Fibroblast of the conjunctiva (primary cell): ENCODE measurements around the gene EGFR.
"Not testable (repeated sequence)": the region's sequence is repeated elsewhere in the genome, so short reads cannot be mapped to it uniquely, and the experiment has no call there.

Source experiments
- DNase-seq: peaks from one replicate; pipeline ENCODE4 v3.0.0-alpha.2; 2010; ENCODE audit warnings: low read depth

Gene EGFR

DNA sequence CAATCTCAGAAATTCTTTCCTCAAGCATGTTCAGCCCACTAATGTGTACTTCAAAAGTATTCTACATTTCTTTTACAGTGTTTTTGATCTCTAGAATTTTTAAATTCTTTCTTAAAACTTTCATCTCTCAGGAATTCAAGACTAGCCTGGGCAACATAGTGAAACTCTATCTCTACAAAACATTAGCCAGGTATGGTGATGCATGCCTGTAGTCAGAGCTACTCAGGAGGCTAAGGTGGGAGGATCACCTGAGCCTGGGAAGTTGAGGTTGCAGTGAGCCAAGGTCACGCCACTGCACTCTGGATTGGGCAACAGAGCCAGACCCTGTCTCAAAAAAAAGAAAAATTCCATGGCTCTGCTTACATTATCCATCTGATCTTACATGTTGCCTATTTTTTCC lies 5.0 kb upstream of the EGFR start:
- DNase-seq, result no peak

DNA sequence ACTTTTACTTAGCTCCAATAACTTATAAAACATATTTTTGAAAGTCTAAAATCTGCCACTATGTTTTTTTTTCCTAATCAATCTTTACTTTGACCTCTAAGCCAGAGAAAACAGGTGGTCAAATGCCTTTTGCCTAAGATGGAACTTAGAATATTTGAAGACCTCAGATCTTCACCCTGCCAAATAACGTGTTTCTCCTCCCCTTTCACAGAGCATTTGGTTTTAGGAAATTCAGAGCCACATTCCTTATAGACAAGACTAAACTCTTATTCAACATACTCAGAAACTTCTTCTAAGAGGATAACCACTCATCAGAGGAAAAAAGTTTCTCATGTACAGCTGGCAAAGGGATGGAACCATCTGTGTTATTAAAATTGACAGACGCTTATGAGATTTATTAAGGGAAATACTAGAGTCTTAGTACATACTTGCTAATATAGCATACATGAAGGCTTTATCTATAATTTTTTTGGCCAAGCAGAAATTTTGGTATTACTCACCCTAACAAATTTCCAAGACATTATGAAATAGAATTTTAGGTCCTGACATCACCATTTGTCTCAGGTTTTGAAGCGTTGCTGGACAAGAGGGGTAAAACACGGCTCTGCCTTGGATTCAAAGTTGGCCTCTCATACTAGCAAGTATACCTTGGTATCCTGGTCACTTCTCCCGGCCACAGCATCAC lies 2.6 kb upstream of the EGFR start:
- DNase-seq, result no peak

DNA sequence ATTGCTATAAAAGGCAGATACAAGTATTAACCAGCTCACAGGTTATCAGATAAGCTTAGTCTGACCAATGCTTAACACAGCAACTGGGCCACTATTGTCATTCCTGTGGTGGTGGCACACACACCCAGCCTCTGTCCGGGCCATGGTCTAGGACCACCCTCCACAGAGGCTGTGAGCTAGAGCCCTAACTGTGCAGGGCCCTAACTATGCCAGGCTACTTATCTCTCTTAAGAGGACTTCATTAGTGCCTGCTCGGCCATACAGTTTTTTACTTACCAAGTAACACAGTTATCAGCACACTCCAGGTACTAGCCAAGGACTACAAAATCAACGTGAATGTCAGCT lies 2.1 kb upstream of the EGFR start:
- DNase-seq, result no peak

DNA sequence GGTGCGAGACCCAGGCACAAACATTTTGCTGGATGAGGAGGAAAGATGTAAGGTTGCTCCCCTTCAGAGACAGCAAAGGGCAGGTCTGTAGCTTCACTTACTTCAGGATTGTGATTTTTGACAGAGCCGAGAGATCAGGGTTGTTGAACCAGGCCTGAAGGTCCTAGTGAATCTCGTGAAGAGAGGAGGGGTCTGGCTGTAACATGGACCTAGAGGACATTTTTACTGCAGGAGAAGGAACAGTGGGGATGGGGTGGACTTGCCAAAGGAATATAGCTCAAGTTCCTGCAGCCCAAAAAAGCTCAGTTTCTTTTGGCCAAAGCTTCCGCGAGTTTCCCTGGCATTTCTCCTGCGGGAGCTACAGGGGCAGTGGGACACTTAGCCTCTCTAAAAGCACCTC lies 976 bp upstream of the EGFR start:
- DNase-seq, result no peak

DNA sequence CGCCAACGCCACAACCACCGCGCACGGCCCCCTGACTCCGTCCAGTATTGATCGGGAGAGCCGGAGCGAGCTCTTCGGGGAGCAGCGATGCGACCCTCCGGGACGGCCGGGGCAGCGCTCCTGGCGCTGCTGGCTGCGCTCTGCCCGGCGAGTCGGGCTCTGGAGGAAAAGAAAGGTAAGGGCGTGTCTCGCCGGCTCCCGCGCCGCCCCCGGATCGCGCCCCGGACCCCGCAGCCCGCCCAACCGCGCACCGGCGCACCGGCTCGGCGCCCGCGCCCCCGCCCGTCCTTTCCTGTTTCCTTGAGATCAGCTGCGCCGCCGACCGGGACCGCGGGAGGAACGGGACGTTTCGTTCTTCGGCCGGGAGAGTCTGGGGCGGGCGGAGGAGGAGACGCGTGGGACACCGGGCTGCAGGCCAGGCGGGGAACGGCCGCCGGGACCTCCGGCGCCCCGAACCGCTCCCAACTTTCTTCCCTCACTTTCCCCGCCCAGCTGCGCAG lies 424 bp downstream of the EGFR start:
- no peak for DNase-seq

DNA sequence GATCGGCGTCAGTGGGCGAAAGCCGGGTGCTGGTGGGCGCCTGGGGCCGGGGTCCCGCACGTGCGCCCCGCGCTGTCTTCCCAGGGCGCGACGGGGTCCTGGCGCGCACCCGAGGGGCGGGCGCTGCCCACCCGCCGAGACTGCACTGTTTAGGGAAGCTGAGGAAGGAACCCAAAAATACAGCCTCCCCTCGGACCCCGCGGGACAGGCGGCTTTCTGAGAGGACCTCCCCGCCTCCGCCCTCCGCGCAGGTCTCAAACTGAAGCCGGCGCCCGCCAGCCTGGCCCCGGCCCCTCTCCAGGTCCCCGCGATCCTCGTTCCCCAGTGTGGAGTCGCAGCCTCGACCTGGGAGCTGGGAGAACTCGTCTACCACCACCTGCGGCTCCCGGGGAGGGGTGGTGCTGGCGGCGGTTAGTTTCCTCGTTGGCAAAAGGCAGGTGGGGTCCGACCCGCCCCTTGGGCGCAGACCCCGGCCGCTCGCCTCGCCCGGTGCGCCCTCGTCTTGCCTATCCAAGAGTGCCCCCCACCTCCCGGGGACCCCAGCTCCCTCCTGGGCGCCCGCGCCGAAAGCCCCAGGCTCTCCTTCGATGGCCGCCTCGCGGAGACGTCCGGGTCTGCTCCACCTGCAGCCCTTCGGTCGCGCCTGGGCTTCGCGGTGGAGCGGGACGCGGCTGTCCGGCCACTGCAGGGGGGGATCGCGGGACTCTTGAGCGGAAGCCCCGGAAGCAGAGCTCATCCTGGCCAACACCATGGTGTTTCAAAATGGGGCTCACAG lies 1.1 kb downstream of the EGFR start:
- DNase-seq, result no peak

DNA sequence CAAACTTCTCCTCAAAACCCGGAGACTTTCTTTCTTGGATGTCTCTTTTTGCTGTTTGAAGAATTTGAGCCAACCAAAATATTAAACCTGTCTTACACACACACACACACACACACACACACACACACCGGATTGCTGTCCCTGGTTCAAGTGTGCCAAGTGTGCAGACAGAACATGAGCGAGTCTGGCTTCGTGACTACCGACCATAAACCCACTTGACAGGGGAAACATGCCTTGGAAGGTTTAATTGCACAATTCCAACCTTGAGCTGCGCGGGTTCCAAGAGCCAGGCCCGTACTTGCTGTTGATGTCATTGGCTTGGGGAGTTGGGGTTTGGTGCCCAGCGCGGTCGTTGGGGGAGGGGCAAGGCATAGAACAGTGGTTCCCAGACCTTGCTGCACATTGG lies 1.7 kb downstream of the EGFR start:
- DNase-seq, result no peak

DNA sequence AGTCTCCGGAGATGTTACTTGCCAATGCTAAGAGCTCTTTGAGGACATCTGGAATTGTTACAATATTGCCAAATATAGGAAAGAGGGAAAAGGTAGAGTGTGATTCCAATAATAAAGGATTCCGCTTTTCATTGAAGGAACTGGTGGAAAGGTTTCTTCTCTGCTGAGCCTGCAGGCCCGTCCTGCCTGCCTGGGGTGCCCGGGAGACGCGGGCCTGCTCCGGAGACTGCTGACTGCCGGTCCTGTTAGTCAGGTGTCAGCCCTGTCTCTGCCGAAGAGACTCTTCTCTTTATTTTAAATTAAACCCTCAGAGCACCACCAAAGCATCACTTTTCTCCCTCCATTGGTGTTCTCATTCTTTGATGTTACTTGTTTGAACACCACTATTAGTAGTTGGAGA lies 2.2 kb downstream of the EGFR start:
- no peak for DNase-seq

DNA sequence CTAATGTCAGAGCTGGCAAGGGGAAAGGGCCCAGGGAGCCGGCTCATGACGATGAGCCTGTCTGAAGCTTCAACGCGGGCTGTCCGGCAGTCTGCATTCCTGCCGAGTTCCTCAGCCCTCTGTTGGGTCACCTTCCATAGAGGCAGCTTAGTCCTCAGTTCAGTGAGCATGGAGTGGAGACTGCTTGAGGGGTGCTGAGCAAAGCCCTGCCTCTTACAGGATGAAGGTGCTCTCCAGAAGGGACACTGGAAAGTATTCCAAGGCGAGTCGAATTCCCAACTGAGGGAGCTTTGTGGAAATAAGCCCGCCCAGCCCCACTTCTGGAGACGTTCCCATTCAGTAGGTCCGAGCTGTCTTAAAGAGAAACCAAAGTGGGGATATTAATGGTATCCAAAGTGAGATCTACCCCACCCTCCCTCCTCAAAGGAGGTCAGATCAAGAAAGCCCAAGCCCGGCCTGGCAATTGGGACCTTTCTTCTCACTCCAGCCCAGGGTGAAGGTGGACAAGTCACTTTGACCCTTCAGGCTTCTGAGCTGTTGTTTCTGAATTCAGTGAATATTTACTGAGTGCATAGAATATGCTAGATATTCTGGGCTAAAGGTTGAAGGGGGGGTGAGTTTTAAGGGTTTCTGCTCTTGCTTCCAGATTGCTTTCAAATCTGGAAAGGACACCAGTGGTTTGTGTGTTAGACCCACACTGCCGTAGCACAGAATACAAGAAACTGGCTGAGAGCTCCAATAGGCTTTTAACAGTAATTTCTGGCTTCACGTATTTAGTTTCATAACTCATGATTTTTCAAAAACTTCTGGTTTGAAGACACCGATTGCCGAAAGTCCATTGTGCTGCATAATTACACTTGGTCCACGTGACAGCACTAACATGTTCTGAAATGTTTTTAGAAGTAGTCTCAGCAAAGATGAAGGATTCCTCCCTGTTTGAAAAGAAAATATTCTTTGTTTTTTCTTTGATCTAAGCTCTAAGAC lies 3.5 kb downstream of the EGFR start:
- DNase-seq, result no peak

DNA sequence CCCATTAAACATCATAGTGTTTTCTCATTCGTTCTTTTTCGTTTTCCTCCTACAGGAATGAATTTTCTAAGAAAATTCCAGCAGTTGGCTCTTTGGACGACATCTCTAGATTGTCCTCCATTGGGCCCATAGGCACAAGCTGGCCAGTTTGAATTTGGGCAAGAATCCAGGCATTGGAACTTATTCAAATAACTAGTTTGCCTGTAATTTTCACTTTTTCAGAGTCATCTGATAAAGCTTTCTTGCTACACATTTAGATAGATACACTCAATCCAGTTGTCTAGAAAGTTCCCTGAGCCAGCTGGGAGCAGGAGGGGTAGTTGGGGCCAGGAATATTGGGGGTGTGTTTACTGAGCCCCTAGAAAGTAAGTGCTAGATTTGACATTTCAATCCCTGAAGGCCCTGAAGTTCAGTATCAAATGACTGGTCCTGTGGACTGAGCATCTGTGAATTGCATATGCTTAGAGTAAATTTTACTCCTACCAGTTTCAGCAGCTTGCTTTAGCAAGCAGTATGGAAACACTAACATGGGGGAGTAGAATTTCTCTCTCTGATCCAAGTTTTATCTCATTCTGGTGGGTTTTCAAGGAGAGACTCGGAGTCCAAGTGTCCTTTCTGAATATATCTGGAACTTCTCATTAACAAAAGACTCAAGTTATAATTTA lies 5.2 kb downstream of the EGFR start:
- no peak for DNase-seq

DNA sequence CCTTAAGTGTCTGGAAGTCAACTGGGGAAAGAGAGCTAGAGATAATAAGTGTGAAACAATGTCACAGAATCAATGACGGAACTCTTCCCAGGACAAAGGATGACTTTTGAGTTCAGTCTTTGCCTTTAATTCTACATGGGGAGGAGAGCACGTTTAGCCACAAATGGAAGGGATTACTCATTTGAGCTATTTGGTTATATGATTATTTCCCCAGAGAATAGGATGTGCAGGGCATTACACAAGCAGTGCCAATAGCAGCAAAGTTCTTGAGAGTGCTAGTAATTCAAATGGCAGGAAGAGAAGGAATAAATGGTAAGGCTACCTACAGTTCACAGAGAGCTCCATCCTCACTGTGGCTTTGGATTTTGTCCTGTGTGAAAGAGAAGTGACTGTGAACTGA lies 6.0 kb downstream of the EGFR start:
- peak; percentile 72 for DNase-seq

DNA sequence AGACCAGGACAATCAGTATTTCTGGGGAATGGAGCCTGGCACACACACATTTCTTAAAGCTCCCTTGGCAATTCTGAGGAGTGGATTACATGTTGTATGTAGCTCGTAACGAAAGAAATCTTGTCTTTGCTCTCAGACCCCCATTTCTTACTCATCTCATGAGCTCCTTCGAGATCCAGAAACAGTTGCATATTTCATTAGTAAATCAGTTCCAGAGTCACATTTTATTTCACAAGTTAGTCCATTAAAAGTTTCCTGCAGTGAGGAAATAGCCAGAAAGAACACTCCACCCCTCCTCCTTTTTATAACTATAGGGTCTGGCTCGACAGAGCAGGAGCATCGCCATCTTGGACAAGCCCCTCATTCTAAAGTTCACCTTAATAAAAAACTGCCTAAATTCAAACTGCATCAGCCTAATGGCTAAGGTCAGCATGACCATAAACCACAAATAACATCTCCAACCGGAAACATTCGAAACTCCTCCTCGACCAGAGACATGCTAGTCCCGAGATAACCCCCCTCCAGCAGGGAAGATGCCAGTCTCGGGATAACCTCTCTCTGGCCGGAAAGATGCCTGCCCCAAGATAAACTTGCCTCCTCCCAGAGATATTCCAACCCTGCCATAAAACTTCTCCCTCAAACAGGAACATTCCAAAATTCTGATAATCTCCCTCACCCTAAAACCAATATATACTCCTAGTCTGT lies 7.4 kb downstream of the EGFR start:
- DNase-seq, result no peak

DNA sequence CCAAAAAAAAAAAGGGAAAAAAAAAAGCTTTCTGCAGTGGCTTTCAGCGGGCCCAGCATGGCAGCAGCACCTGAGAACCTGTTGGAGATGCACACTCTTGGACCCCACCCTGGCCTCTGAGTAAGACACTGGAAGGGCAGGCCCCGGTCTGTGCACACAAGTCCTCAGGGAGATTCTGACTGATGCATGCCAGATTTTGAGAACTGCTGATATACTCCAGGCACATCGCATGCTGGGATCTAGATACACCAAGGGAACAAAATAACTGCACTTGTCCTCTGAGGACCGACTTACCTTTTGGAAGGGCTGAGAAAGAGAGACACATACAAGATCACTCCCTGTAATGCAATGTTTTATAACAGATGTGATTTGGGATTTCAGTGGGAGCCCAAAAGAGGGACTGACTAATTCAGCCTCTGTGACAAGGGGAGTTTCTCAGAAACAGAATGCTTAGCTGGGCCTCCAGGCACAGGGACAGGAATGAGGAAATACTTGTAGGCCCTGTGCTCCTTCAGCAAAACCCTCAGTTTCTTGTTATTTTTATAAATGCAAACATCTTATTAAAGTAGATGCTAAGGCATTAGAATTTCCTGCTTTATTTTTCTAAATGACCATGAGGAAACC lies 8.2 kb downstream of the EGFR start:
- DNase-seq, result no peak

DNA sequence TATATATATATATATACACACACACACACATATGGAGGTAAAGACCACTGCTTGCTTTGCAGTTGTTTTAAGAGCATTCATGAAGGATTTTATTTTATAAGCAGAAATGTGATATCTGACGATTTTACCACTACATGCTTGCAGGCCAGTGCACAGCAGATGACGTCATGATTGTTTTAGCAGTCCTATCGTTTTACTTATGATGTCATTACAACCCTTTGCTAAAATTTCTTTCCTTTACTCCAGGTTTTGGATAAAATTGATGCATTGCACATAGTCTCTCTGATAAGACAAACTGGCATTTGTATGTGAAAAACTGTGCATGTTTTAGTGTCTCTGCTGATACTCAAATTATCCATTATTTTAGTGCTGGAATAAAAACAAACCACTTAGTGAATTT lies 9.2 kb downstream of the EGFR start:
- DNase-seq, result no peak

DNA sequence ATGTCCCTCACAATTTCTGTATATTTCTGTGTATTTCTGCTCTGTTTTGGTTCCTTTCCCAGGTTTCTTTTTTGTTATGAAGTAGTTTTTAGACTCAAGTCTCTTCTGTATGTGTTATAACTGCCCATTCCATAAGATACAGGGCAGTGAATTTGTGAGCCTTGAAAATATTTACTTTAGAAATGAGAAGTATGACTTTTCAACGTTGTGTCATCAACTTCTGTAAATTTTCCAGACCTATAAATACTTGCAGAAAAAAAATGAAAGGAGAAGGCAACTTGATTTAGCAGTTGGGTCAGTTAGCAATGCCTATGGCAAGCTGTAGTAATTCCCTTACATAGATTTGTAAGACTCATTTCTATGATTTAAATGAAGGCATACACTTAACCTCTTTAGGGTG lies 11.5 kb downstream of the EGFR start:
- DNase-seq, result no peak

DNA sequence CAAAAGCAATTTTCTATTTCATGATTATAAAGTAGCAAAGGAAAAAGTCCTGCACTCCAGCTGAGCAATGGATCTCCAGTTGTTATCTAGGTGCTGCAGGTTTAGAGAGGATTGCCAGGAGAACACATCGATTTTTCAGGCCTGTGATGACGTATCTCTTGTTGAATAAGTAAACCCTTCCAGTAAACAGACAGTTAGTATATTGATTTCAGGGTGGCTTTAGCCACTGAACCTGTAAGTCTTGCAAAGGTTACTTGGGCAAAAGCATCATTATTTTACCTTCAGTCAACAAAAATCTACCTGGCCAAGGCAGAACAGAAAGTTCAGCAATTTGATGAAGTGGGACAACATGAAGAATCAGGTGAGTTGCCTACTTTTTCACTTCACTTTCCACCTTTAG lies 12.3 kb downstream of the EGFR start:
- no peak for DNase-seq

DNA sequence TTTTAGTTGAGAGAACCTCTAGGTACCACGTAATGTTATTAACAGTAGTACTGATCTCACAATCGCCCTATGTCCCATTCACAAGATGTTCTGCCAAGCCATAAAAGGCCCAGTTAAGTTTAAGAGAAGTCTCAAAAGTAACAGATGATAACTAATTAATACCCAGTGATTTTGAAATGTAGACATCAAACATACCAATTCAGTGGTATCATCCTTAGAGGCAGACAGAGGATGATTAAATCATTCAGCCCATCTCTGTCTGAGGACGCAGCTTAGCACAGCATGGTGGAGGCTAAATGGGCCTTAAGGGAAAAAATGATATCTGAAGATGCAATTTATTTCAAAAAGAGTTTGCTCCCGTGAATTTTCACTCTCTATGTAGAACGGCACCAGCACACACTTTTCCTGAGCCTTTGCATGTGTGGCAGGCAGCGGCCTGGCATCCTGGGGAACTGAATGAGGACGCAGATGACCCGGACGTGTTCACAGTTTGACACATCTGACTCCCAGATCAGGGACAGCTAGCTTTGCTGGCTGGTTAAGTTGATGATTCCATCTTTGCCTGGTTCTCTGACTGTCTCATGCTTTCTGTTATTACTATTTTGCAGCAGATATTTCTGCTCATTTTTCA lies 13.4 kb downstream of the EGFR start:
- no peak for DNase-seq

DNA sequence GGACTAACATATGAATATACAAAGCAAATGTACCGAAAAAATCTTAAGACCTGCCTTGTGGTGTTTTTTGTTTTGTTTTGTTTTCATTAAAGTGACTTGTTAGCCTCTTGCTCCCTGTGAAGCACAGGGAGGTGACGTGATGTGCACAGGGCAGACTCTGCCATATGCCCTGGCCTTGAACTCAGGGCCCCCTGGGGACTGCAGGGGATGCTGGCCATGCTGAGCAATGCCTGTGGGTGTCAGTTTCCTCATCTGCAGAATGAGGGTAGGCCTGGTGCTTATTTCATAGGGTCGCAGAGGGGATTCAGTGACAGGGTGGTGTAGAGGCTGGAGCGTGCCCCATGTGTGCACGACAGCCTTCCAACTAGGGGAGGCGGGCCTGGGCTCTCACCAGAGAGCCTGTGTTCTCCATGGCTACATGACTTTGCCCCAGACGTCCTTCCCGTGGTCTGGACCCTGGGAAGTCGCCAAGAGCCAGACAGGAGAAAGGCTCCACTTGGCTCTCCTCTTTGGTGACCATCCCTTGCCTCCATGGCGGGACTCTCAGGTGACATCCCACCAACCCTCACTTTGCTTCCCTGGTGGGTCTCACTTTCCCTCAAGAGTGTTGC lies 14.5 kb downstream of the EGFR start:
- DNase-seq, result no peak

DNA sequence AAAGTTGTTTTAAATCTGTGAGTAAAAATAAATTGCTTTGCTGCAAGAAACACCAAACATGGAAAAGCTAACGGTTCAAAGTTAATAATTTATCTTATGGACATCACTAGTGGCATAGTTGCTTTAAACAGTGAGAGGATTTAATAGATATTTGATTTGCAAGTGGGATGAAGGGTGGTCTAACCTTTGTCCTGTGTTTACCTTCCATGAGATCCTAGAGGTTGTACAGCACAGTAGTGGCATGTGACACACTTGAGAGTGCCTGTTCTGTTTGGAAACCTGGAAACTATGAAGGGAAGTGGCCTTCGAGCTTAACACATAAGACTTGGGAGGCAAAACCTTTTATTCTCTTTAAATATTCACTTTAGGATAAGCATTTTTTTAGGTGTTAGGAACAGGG lies 16.0 kb downstream of the EGFR start:
- DNase-seq, result no peak

DNA sequence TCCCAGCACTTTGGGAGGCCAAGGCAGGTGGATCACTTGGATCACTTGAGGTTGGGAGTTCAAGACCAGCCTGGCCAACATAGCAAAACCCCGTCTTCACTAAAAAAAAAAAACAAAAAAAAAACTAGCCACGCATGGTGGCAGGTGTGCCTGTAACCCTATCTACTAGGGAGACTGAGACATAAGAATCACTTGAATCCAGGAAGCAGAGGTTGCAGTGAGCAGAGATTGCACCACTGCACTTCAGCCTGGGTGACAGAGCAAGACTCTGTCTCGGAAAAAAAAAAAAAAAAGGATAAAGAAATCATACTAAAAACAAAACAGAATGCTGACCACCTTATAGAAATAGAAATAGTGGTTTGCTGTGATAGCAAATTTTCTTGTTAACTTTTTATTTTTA lies 16.6 kb downstream of the EGFR start:
- not testable (repeated sequence) for DNase-seq
